Measurements from ENCODE around the gene SAMD4B. TPM values are rescaled to one million over a fixed set of nuclear protein-coding genes. Genes with fewer than 3 reads are reported as not detected.
A peak's percentile ranks its signal among the peaks of the same experiment; 100 is the strongest.

SAMD4B gene
- total and polyA plus RNA-seq, 9 of the 15 experiments (the other 6 are each of a cell fraction or from before 2014, with no cell fraction given), result 3.4 to 90.5 (median 38.0) TPM

DNA sequence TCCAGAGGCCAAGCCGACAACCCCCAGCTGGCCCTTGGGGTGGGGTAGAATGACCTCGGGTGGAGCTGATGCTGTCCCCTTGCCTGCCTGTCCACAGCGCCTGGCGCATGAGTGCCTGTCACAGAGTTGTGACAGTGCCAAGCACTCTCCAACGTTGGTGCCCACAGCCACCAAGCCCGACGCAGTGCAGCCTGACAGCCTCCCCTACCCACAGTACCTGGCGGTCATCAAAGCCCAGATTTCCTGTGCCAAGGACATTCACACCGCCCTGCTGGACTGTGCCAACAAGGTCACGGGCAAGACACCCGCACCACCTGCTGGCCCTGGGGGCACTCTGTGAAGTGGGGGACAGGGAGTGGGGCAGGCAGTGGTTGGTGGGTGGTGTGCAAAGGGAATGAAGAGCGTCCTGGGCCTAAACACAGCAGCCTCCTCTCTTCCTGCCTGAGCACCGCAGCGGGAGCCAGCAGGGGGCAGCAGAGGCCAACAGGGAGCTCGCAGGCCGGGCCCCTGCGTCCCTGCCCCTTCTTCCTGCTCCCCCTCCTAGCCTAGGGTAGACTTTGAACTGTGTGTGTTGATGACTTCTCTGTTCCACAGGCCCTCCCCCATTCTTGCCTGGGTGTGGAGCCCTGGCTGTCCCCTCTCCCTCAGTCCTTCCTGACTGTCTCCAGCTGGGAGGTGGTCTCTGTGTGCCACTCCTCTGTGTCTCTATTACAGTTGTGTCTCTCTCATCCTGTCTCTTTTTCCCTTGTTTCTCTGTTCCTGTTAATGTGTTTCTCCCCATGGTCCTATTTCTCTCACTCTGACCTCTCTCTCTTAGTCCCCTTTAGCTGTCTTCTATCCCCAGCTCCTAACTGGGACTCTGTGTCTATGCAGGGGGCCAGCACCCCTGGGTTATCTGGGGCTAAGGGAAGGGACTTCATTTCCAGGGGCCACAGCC, 55.4 kb downstream of the SAMD4B start (continued):
- TF ChIP-seq SOX6 (IDR thresholded peaks at IDR 0.05) (0 out of 2 replicates have a peak, but pooled peaks have one; percentile 9), HCFC1 (IDR thresholded peaks at IDR 0.05; ENCODE audit: low read depth, low read length) (no peak), ARNT (IDR thresholded peaks at IDR 0.05) (peak in 1 of 2 experiments; percentile 69; a peak in 2 of 4 replicates), TBL1XR1 (IDR thresholded peaks at IDR 0.05; ENCODE audit: low read length in 2 of 2) (no peak), NFE2 (IDR thresholded peaks at IDR 0.05; ENCODE audit: low read depth) (0 out of 2 replicates have a peak, but pooled peaks have one; percentile 10), ZNF133 (CRISPR knock-in tag; IDR thresholded peaks at IDR 0.05) (no peak), ELF1 (tag; IDR thresholded peaks at IDR 0.05) (peak; percentile 73), RBFOX2 (IDR thresholded peaks at IDR 0.05; ENCODE audit: low read depth, low read length) (peak; percentile 65), KDM1A (IDR thresholded peaks at IDR 0.05) (peak in 1 of 2 experiments; percentile 80; a peak in 3 of 4 replicates), CBFB (CRISPR knock-in tag; IDR thresholded peaks at IDR 0.05) (peak; percentile 64; the same call in 1 of the 2 replicates), ZC3H11A (IDR thresholded peaks at IDR 0.05; ENCODE audit: low read depth, low read length) (no peak)
- TF ChIP-seq, protein P1, sequence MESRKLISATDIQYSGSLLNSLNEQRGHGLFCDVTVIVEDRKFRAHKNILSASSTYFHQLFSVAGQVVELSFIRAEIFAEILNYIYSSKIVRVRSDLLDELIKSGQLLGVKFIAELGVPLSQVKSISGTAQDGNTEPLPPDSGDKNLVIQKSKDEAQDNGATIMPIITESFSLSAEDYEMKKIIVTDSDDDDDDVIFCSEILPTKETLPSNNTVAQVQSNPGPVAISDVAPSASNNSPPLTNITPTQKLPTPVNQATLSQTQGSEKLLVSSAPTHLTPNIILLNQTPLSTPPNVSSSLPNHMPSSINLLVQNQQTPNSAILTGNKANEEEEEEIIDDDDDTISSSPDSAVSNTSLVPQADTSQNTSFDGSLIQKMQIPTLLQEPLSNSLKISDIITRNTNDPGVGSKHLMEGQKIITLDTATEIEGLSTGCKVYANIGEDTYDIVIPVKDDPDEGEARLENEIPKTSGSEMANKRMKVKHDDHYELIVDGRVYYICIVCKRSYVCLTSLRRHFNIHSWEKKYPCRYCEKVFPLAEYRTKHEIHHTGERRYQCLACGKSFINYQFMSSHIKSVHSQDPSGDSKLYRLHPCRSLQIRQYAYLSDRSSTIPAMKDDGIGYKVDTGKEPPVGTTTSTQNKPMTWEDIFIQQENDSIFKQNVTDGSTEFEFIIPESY (CRISPR knock-in tag; IDR thresholded peaks at IDR 0.05), result 0 out of 2 replicates have a peak, but pooled peaks have one; percentile 38
- TF ChIP-seq, protein P2, sequence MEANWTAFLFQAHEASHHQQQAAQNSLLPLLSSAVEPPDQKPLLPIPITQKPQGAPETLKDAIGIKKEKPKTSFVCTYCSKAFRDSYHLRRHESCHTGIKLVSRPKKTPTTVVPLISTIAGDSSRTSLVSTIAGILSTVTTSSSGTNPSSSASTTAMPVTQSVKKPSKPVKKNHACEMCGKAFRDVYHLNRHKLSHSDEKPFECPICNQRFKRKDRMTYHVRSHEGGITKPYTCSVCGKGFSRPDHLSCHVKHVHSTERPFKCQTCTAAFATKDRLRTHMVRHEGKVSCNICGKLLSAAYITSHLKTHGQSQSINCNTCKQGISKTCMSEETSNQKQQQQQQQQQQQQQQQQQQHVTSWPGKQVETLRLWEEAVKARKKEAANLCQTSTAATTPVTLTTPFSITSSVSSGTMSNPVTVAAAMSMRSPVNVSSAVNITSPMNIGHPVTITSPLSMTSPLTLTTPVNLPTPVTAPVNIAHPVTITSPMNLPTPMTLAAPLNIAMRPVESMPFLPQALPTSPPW (CRISPR knock-in tag; IDR thresholded peaks at IDR 0.05), result peak; percentile 86
- TF ChIP-seq, protein P3, sequence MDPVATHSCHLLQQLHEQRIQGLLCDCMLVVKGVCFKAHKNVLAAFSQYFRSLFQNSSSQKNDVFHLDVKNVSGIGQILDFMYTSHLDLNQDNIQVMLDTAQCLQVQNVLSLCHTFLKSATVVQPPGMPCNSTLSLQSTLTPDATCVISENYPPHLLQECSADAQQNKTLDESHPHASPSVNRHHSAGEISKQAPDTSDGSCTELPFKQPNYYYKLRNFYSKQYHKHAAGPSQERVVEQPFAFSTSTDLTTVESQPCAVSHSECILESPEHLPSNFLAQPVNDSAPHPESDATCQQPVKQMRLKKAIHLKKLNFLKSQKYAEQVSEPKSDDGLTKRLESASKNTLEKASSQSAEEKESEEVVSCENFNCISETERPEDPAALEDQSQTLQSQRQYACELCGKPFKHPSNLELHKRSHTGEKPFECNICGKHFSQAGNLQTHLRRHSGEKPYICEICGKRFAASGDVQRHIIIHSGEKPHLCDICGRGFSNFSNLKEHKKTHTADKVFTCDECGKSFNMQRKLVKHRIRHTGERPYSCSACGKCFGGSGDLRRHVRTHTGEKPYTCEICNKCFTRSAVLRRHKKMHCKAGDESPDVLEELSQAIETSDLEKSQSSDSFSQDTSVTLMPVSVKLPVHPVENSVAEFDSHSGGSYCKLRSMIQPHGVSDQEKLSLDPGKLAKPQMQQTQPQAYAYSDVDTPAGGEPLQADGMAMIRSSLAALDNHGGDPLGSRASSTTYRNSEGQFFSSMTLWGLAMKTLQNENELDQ (CRISPR knock-in tag; IDR thresholded peaks at IDR 0.05; ENCODE audit: borderline replicate concordance), result no peak
- TF ChIP-seq, protein P4, sequence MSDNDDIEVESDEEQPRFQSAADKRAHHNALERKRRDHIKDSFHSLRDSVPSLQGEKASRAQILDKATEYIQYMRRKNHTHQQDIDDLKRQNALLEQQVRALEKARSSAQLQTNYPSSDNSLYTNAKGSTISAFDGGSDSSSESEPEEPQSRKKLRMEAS (CRISPR knock-in tag; IDR thresholded peaks at IDR 0.05), result no peak

Measured in K562 (cell line).